Right cardiac atrium (tissue), 5 donors: ENCODE results near the gene RBPJL. TPM values are rescaled to one million over a fixed set of nuclear protein-coding genes. Genes with fewer than 3 reads are reported as not detected.
A peak's percentile ranks its signal among the peaks of the same experiment; 100 is the strongest.

Experiments
- ATAC-seq, 2 donors: fragments of 200-7000 bp; cut with Tn5 transposase; one replicate each; pipeline versions ENCODE4 v1.8.0 to v1.9.1; 2020; ENCODE audit warnings: moderate library complexity in 2 of 2, mild to moderate bottlenecking in 1 of 2
- DNase-seq, 3 donors: peaks; one replicate each; pipeline ENCODE4 v3.0.0-alpha.2; 2020
- H3K27ac ChIP-seq: one replicate; pipeline ENCODE4 v1.5.1; 2013; ENCODE audit warnings: mild to moderate bottlenecking, low read length, control low read depth, moderate library complexity
- H3K27me3 ChIP-seq: one replicate; pipeline ENCODE4 v1.6.1; 2013; ENCODE audit not compliant: control insufficient read depth, insufficient read depth
- H3K4me1 ChIP-seq: one replicate; pipeline ENCODE4 v1.6.1; 2013; ENCODE audit warnings: low read length; ENCODE audit not compliant: control insufficient read depth, insufficient read depth
- H3K4me3 ChIP-seq: one replicate; pipeline ENCODE4 v1.5.1; 2013; ENCODE audit warnings: low read length, control low read depth
- H3K9me3 ChIP-seq: one replicate; pipeline ENCODE4 v1.6.1; 2013; ENCODE audit warnings: low read length; ENCODE audit not compliant: control insufficient read depth
- WGBS: extraction: QIAGEN DNeasy Blood & Tissue Kit; methylation state at CpG from one replicate; pipeline ENCODE4 v1.1.7; 2013; 5-methylcytosine and 5-hydroxymethylcytosine counted together
- intact Hi-C, 4 donors: fragments of 100-400 bp; cut with DNase I; formaldehyde crosslinking; loops; one replicate each; pipeline versions ENCODE4 v1.11.0 to v1.14.0; 2022 to 2023
- polyA plus RNA-seq: library from polyadenylated mRNA; stranded (reverse); fragments of 200-250 nt; gene quantifications from one replicate; pipeline ENCODE4 v1.2.3, GENCODE V29; 2013
- total RNA-seq, 4 donors: library from RNA; stranded (reverse); fragmentation: NEBNext Ultra II Directional; extraction: Animal tissue kit (Norgen Biotek cat#: 25700); gene quantifications; one replicate each; pipeline ENCODE4 v1.2.1, GENCODE V29; 2021
- donor health status: healthy with polysubstance abuse.
- donor health status: DM: no; HTN: yes; CAD: no.
- donor health status: DM: no; HTN: no; CAD: no.
- donor health status: DM: no; HTN: yes; CAD: no; lungs with severe emphysema.
- donor health status: DM: yes; HTN: yes; CAD: no.

The RBPJL gene
- total and polyA plus RNA-seq, 5 donors = not detected

- Histone ChIP-seq H3K9me3 (no peaks in the 10 kb centered on the region), H3K4me1 (no peaks in the 10 kb centered on the region), H3K27me3 (no peaks in the 10 kb centered on the region), H3K27ac (no peak overlapping the region), H3K4me3 (no peak overlapping the region)
- intact Hi-C loops = loop anchor here (5.0 to 10.0 kb wide), 5 partner anchors 118 to 456 kb away; no protein-coding TSS in a partner anchor
- 78% methylated on average over 2 of the region's 2 CpGs for WGBS
- ATAC-seq = no peak
- DNase-seq = no peak
Measured at GRCh38 chr20:45318948-45319347, 12.3 kb downstream of the RBPJL start.

- Histone ChIP-seq H3K4me3 (no peak overlapping the region), H3K27me3 (no peaks in the 10 kb centered on the region), H3K4me1 (no peaks in the 10 kb centered on the region), H3K9me3 (no peaks in the 10 kb centered on the region), H3K27ac (no peak overlapping the region)
- WGBS = 75% methylated on average over 5 of the region's 5 CpGs
- DNase-seq (no peak), ATAC-seq (no peak)
- intact Hi-C loops = loop anchor here in 2 of 4 donors (5.0 kb wide), 2 partner anchors 46 to 116 kb away; no protein-coding TSS in a partner anchor
Measured at GRCh38 chr20:45320948-45321595, 14.4 kb downstream of the RBPJL start.

GRCh38 chr20:45322952-45323383 lies 16.3 kb downstream of the RBPJL start:
- H3K27ac ChIP-seq = no peak overlapping the region
- H3K4me3 ChIP-seq = no peak overlapping the region
- ATAC-seq (peak; percentile 61 to 66), DNase-seq (peak in 2 of 3 donors; percentile 50 to 70)
- intact Hi-C loops = loop anchor here in 2 of 4 donors (5.0 kb wide), 2 partner anchors 44 to 114 kb away; no protein-coding TSS in a partner anchor
- 39% methylated on average over 7 of the region's 7 CpGs for WGBS
- no peaks in the 10 kb centered on the region for H3K9me3 ChIP-seq
- no peaks in the 10 kb centered on the region for H3K4me1 ChIP-seq
- H3K27me3 ChIP-seq = no peaks in the 10 kb centered on the region

- Histone ChIP-seq H3K27ac (no peak overlapping the region), H3K4me1 (no peaks in the 10 kb centered on the region), H3K27me3 (no peaks in the 10 kb centered on the region), H3K9me3 (no peaks in the 10 kb centered on the region), H3K4me3 (no peak overlapping the region)
- intact Hi-C loops = loop anchor here in 2 of 4 donors (5.0 kb wide), 2 partner anchors 44 to 114 kb away; no protein-coding TSS in a partner anchor
- no peak for ATAC-seq
- DNase-seq = no peak
Measured at GRCh38 chr20:45323731-45324130, 17.1 kb downstream of the RBPJL start.

- intact Hi-C loops = no loop called here
- no peaks in the 10 kb centered on the region for H3K4me1 ChIP-seq
- ATAC-seq (peak in 1 of 2 donors; percentile 6), DNase-seq (no peak)
- H3K9me3 ChIP-seq = no peaks in the 10 kb centered on the region
- WGBS = 60% methylated on average over 6 of the region's 6 CpGs
- H3K27me3 ChIP-seq = no peaks in the 10 kb centered on the region
- no peak overlapping the region for H3K27ac ChIP-seq
- no peak overlapping the region for H3K4me3 ChIP-seq
Measured at GRCh38 chr20:45325371-45325770, 18.7 kb downstream of the RBPJL start.

GRCh38 chr20:45328451-45328850 lies 21.8 kb downstream of the RBPJL start:
- H3K4me1 ChIP-seq = no peaks in the 10 kb centered on the region
- H3K4me3 ChIP-seq = no peak overlapping the region
- H3K9me3 ChIP-seq = no peaks in the 10 kb centered on the region
- H3K27me3 ChIP-seq = no peaks in the 10 kb centered on the region
- intact Hi-C loops = no loop called here
- ATAC-seq = no peak
- H3K27ac ChIP-seq = no peak overlapping the region
- DNase-seq = no peak
- WGBS = 93% methylated on average over 4 of the region's 4 CpGs

- intact Hi-C loops = no loop called here
- Histone ChIP-seq H3K27me3 (no peaks in the 10 kb centered on the region), H3K4me3 (no peak overlapping the region), H3K4me1 (no peaks in the 10 kb centered on the region), H3K9me3 (no peaks in the 10 kb centered on the region), H3K27ac (no peak overlapping the region)
- 83% methylated on average over 7 of the region's 7 CpGs for WGBS
- ATAC-seq (no peak), DNase-seq (no peak)
Measured at GRCh38 chr20:45329497-45330319, 23.1 kb downstream of the RBPJL start.

- intact Hi-C loops = no loop called here
- H3K4me3 ChIP-seq = no peak overlapping the region
Measured at GRCh38 chr20:45330476-45330875, 23.8 kb downstream of the RBPJL start.

GRCh38 chr20:45336530-45337366 lies 30.1 kb downstream of the RBPJL start:
- Histone ChIP-seq H3K9me3 (no peaks in the 10 kb centered on the region), H3K27ac (peak overlapping the region; percentile 88), H3K4me3 (no peak overlapping the region), H3K4me1 (peaks cover 25% of the 10 kb centered on the region), H3K27me3 (no peaks in the 10 kb centered on the region)
- DNase-seq (no peak), ATAC-seq (peak; percentile 61 to 64)
- intact Hi-C loops = no loop called here
- 61% methylated on average over 11 of the region's 11 CpGs for WGBS

More at GRCh38 chr20:45330476-45330875, 23.8 kb downstream of the RBPJL start:
- Histone ChIP-seq H3K4me1 (no peaks in the 10 kb centered on the region), H3K9me3 (no peaks in the 10 kb centered on the region), H3K27ac (no peak overlapping the region), H3K27me3 (no peaks in the 10 kb centered on the region)
- 94% methylated on average over 3 of the region's 3 CpGs for WGBS
- ATAC-seq (no peak), DNase-seq (no peak)

- Histone ChIP-seq H3K9me3 (no peaks in the 10 kb centered on the region), H3K4me3 (no peak overlapping the region), H3K4me1 (peaks cover 27% of the 10 kb centered on the region), H3K27me3 (no peaks in the 10 kb centered on the region), H3K27ac (peak overlapping the region; percentile 88)
- intact Hi-C loops = no loop called here
- ATAC-seq (peak; percentile 44 to 58), DNase-seq (peak; percentile 55 to 79 (median 74))
- 44% methylated on average over 15 of the region's 15 CpGs for WGBS
Measured at GRCh38 chr20:45337367-45338120, 30.9 kb downstream of the RBPJL start.
